GM23338 (cell line): ENCODE data around the gene TMEM127. TPM values are rescaled to one million over a fixed set of nuclear protein-coding genes. Genes with fewer than 3 reads are reported as not detected.

Experiments used
- ATAC-seq: fragments of 200-7000 bp; cut with Tn5 transposase; 3 replicates; pipeline ENCODE4 v1.9.1; 2020
- DNase-seq: peaks from one replicate; pipeline ENCODE4 v3.0.0-alpha.2; 2015; ENCODE audit warnings: low spot score
- H2AFZ ChIP-seq: fragments of 200-600 bp; sonication (generic); 2 replicates; pipeline ENCODE4 v1.8.0; 2016; ENCODE audit warnings: antibody characterized with exemption, mild to moderate bottlenecking, moderate library complexity
- H3F3A ChIP-seq: fragments of 200-600 bp; sonication (generic); replicated peaks from 2 replicates; pipeline ENCODE4 v1.8.0; 2017; ENCODE audit warnings: antibody characterized with exemption, mixed run types, low read depth
- H3K27ac ChIP-seq: fragments of 200-600 bp; sonication (generic); 2 replicates; pipeline ENCODE4 v1.6.1; 2016; ENCODE audit warnings: low read depth
- H3K27me3 ChIP-seq: fragments of 200-600 bp; sonication (generic); 2 replicates; pipeline ENCODE4 v1.8.0; 2016; ENCODE audit warnings: mild to moderate bottlenecking, mixed run types, moderate library complexity; ENCODE audit not compliant: insufficient read depth
- H3K36me3 ChIP-seq: fragments of 200-600 bp; sonication (generic); 2 replicates; pipeline ENCODE4 v1.8.0; 2016; ENCODE audit warnings: mild to moderate bottlenecking; ENCODE audit not compliant: insufficient read depth
- H3K4me1 ChIP-seq: fragments of 200-600 bp; sonication (generic); 2 replicates; pipeline ENCODE4 v1.8.0; 2016; ENCODE audit warnings: mild to moderate bottlenecking, moderate library complexity; ENCODE audit not compliant: insufficient read depth
- H3K4me2 ChIP-seq: fragments of 200-600 bp; sonication (generic); 2 replicates; pipeline ENCODE4 v1.7.1; 2017; ENCODE audit warnings: mixed run types
- H3K4me3 ChIP-seq: fragments of 200-600 bp; sonication (generic); 2 replicates; pipeline ENCODE4 v1.6.1; 2016; ENCODE audit warnings: mixed run types
- H3K79me2 ChIP-seq: fragments of 200-600 bp; sonication (generic); replicated peaks from 2 replicates; pipeline ENCODE4 v1.8.0; 2017; ENCODE audit warnings: mild to moderate bottlenecking; ENCODE audit not compliant: insufficient read depth
- H3K9me2 ChIP-seq: fragments of 200-600 bp; sonication (generic); 2 replicates; pipeline ENCODE4 v1.8.0; 2017; ENCODE audit not compliant: insufficient read depth
- H4K20me1 ChIP-seq: fragments of 200-600 bp; sonication (generic); replicated peaks from 2 replicates; pipeline ENCODE4 v1.8.0; 2017; ENCODE audit warnings: mild to moderate bottlenecking; ENCODE audit not compliant: insufficient read depth
- H3K27ac Mint-ChIP-seq: 2 replicates; pipeline ENCODE4 v1.8.0; 2020; ENCODE audit warnings: inconsistent platforms, mild to moderate bottlenecking, moderate library complexity, mixed read lengths
- H3K27me3 Mint-ChIP-seq: 3 replicates; pipeline ENCODE4 v1.8.0; 2022; ENCODE audit warnings: low read depth, mild to moderate bottlenecking, moderate library complexity, mixed read lengths, inconsistent platforms; ENCODE audit not compliant: insufficient read depth, poor library complexity
- H3K36me3 Mint-ChIP-seq: 3 replicates; pipeline ENCODE4 v1.8.0; 2021; ENCODE audit warnings: low read depth, mild to moderate bottlenecking, inconsistent platforms, moderate library complexity, mixed read lengths
- H3K4me1 Mint-ChIP-seq: 3 replicates; pipeline ENCODE4 v1.8.0; 2020; ENCODE audit warnings: mild to moderate bottlenecking, inconsistent platforms, mixed read lengths
- H3K4me3 Mint-ChIP-seq: 3 replicates; pipeline ENCODE4 v1.8.0; 2021; ENCODE audit warnings: moderate library complexity, mild to moderate bottlenecking, inconsistent platforms, mixed read lengths
- H3K9me3 Mint-ChIP-seq: 3 replicates; pipeline ENCODE4 v1.8.0; 2020; ENCODE audit warnings: moderate library complexity, mild to moderate bottlenecking, inconsistent platforms, mixed read lengths
- CREB1 ChIP-seq: fragments of 250-450 bp; sonication (Bioruptor Pico); IDR thresholded peaks from 2 replicates; pipeline ENCODE4 v1.5.0; 2020; ENCODE audit warnings: low read depth, mild to moderate bottlenecking, moderate library complexity
- CTCF ChIP-seq, 2 experiments: fragments of 200-600 bp in 1 of 2; sonication (generic) in 1 of 2; conservative IDR thresholded peaks; 2 replicates each; pipeline versions ENCODE4 v1.5.1 to v1.6.1; 2016 to 2017; ENCODE audit warnings: antibody characterized with exemption in 2 of 2, low read depth in 2 of 2, mild to moderate bottlenecking in 2 of 2, moderate library complexity in 1 of 2
- EZH2 ChIP-seq: fragments of 200-600 bp; sonication (generic); IDR thresholded peaks from one replicate; pipeline ENCODE4 v1.8.0; 2017; ENCODE audit warnings: antibody characterized with exemption, mild to moderate bottlenecking, low read depth; ENCODE audit not compliant: unreplicated experiment
- EZH2phosphoT487 ChIP-seq: fragments of 200-600 bp; sonication (generic); IDR thresholded peaks from one replicate; pipeline ENCODE4 v1.8.1; 2018; ENCODE audit warnings: antibody characterized with exemption; ENCODE audit not compliant: unreplicated experiment
- POLR2AphosphoS5 ChIP-seq: IDR thresholded peaks from 2 replicates; pipeline ENCODE4 v1.6.1; 2016; ENCODE audit warnings: antibody characterized with exemption, low read depth
- REST ChIP-seq: IDR thresholded peaks from one replicate; pipeline ENCODE4 v1.6.1; 2018; ENCODE audit warnings: antibody characterized with exemption; ENCODE audit not compliant: unreplicated experiment
- STAT1 ChIP-seq: IDR thresholded peaks from one replicate; pipeline ENCODE4 v1.6.1; 2016; ENCODE audit warnings: antibody characterized with exemption; ENCODE audit not compliant: unreplicated experiment
- ZNF114 ChIP-seq: fragments of 250-450 bp; sonication (Bioruptor Pico); IDR thresholded peaks from 2 replicates; pipeline ENCODE4 v1.5.0; 2020; ENCODE audit warnings: mild to moderate bottlenecking, moderate library complexity
- ZNF331 ChIP-seq: fragments of 250-450 bp; sonication (Bioruptor Pico); IDR thresholded peaks from 2 replicates; pipeline ENCODE4 v1.5.0; 2020; ENCODE audit warnings: low read depth, mild to moderate bottlenecking, moderate library complexity
- ZNF462 ChIP-seq: fragments of 250-450 bp; sonication (Bioruptor Pico); IDR thresholded peaks from 2 replicates; pipeline ENCODE4 v1.5.0; 2020; ENCODE audit warnings: mild to moderate bottlenecking, moderate library complexity
- polyA plus RNA-seq: library from polyadenylated mRNA; unstranded; fragments of >200 nt; fragmentation: Nextera tagmentation; extraction: Ambion mirVana; gene quantifications from 2 replicates; pipeline ENCODE4 v1.2.1, GENCODE V29; 2016
- total RNA-seq: library from RNA; depleted of rRNA; stranded (reverse); fragments of >200 nt; shearing (Covaris generic); gene quantifications from 2 replicates; pipeline ENCODE4 v1.2.3, GENCODE V29; 2014

Gene TMEM127
- total and polyA plus RNA-seq, 2 experiments from 2014 or later = 4.9 to 19.9 TPM

- no peak for TF ChIP-seq ZNF462 (CRISPR knock-in tag)
- TF ChIP-seq CTCF (conservative IDR thresholded peaks at IDR 0.05; ENCODE audit: low read depth in 2 of 2) = no peak
- TF ChIP-seq POLR2AphosphoS5 = no peak
Measured at GRCh38 chr2:96248624-96249023, 17.2 kb downstream of the TMEM127 start (continued).

GRCh38 chr2:96247896-96248295 is 17.9 kb downstream of the TMEM127 start:
- Mint-ChIP-seq H3K36me3 (peaks cover 17% of the 10 kb centered on the region), H3K9me3 (no peaks in the 10 kb centered on the region; the same call in 1 of the 3 replicates), H3K27me3 (no peaks in the 10 kb centered on the region), H3K4me1 (peaks cover 3% of the 10 kb centered on the region; the same call in 1 of the 3 replicates), H3K4me3 (no peak overlapping the region), H3K27ac (no peak overlapping the region)
- Histone ChIP-seq H4K20me1 (no peaks in the 10 kb centered on the region), H3K4me2 (no peak overlapping the region), H3K27me3 (no peaks in the 10 kb centered on the region), H3K36me3 (no peaks in the 10 kb centered on the region), H3K27ac (no peak overlapping the region), H3F3A (no peaks in the 10 kb centered on the region), H3K79me2 (no peaks in the 10 kb centered on the region), H3K4me1 (no peaks in the 10 kb centered on the region), H2AFZ (no peak overlapping the region), H3K4me3 (no peak overlapping the region), H3K9me2 (no peaks in the 10 kb centered on the region)
- ATAC-seq (no peak), DNase-seq (no peak)
- TF ChIP-seq ZNF114 (CRISPR knock-in tag) = no peak
- no peak for TF ChIP-seq STAT1
- no peak for TF ChIP-seq ZNF331 (CRISPR knock-in tag)
- TF ChIP-seq EZH2 = no peak
- no peak for TF ChIP-seq CREB1 (CRISPR knock-in tag)
- TF ChIP-seq EZH2phosphoT487 = no peak
- no peak for TF ChIP-seq POLR2AphosphoS5
- no peak for TF ChIP-seq CTCF (conservative IDR thresholded peaks at IDR 0.05; ENCODE audit: low read depth in 2 of 2)
- TF ChIP-seq REST = no peak
